GM23248 (cell line): ENCODE data around the gene SPATS2. TPM values are rescaled to one million over a fixed set of nuclear protein-coding genes. Genes with fewer than 3 reads are reported as not detected.

Experiments used
- DNase-seq: peaks from one replicate; pipeline ENCODE4 v3.0.0-alpha.2; 2015
- H2AFZ ChIP-seq: fragments of 200-600 bp; sonication (generic); 2 replicates; pipeline ENCODE4 v1.6.1; 2016; ENCODE audit warnings: antibody characterized with exemption
- H3F3A ChIP-seq: fragments of 200-600 bp; sonication (generic); 2 replicates; pipeline ENCODE4 v1.6.1; 2016; ENCODE audit warnings: mild to moderate bottlenecking, antibody characterized with exemption, mixed run types; ENCODE audit not compliant: insufficient read depth
- H3K27ac ChIP-seq: fragments of 200-600 bp; sonication (generic); 2 replicates; pipeline ENCODE4 v1.5.1; 2016; ENCODE audit warnings: mild to moderate bottlenecking
- H3K27me3 ChIP-seq: fragments of 200-600 bp; sonication (generic); replicated peaks from 2 replicates; pipeline ENCODE4 v1.6.1; 2016; ENCODE audit warnings: mild to moderate bottlenecking; ENCODE audit not compliant: insufficient read depth
- H3K36me3 ChIP-seq: fragments of 200-600 bp; sonication (generic); 2 replicates; pipeline ENCODE4 v1.6.1; 2016; ENCODE audit warnings: low read depth, mild to moderate bottlenecking
- H3K4me1 ChIP-seq: fragments of 200-600 bp; sonication (generic); 2 replicates; pipeline ENCODE4 v1.6.1; 2016; ENCODE audit warnings: mild to moderate bottlenecking; ENCODE audit not compliant: insufficient read depth
- H3K4me2 ChIP-seq: fragments of 200-600 bp; sonication (generic); one replicate; pipeline ENCODE4 v1.6.1; 2016; ENCODE audit warnings: mild to moderate bottlenecking; ENCODE audit not compliant: unreplicated experiment
- H3K4me3 ChIP-seq: fragments of 200-600 bp; sonication (generic); 2 replicates; pipeline ENCODE4 v1.5.1; 2016; ENCODE audit warnings: mild to moderate bottlenecking
- H3K79me2 ChIP-seq: fragments of 200-600 bp; sonication (generic); 2 replicates; pipeline ENCODE4 v1.6.1; 2016; ENCODE audit warnings: mild to moderate bottlenecking; ENCODE audit not compliant: insufficient read depth
- H3K9ac ChIP-seq: fragments of 200-600 bp; sonication (generic); 2 replicates; pipeline ENCODE4 v1.6.1; 2016; ENCODE audit warnings: mild to moderate bottlenecking
- H3K9me2 ChIP-seq: fragments of 200-600 bp; sonication (generic); 2 replicates; pipeline ENCODE4 v1.6.1; 2016; ENCODE audit warnings: mixed run types, mild to moderate bottlenecking, moderate library complexity; ENCODE audit not compliant: insufficient read depth
- H3K9me3 ChIP-seq: fragments of 200-600 bp; sonication (generic); one replicate; pipeline ENCODE4 v1.6.1; 2017; ENCODE audit warnings: low read depth
- H4K20me1 ChIP-seq: fragments of 200-600 bp; sonication (generic); 2 replicates; pipeline ENCODE4 v1.6.0; 2016; ENCODE audit not compliant: insufficient read depth
- EZH2 ChIP-seq: fragments of 200-600 bp; sonication (generic); IDR thresholded peaks from 2 replicates; pipeline ENCODE4 v1.6.1; 2018; ENCODE audit warnings: antibody characterized with exemption, mild to moderate bottlenecking; ENCODE audit not compliant: insufficient read depth, poor library complexity, severe bottlenecking
- EZH2phosphoT487 ChIP-seq: fragments of 200-600 bp; sonication (generic); IDR thresholded peaks from 2 replicates; pipeline ENCODE4 v1.6.1; 2018; ENCODE audit warnings: antibody characterized with exemption, moderate library complexity, mild to moderate bottlenecking, low read depth; ENCODE audit not compliant: insufficient read depth
- WGBS, 2 experiments: methylation state at CpG; one replicate each; pipeline ENCODE4 v1.1.6; 2015 to 2017; ENCODE audit warnings: low lambda C conversion rate in 2 of 2, low coverage in 1 of 2; ENCODE audit errors: missing lambda C conversion rate in 2 of 2; 5-methylcytosine and 5-hydroxymethylcytosine counted together
- in situ Hi-C: fragments of 300-500 bp; cut with MboI; formaldehyde crosslinking; loops from 2 replicates; pipeline ENCODE4 v1.15.0; 2020
- polyA plus RNA-seq: library from polyadenylated mRNA; unstranded; fragments of >200 nt; fragmentation: Nextera tagmentation; extraction: Ambion mirVana; gene quantifications from 2 replicates; pipeline ENCODE4 v1.2.1, GENCODE V29; 2016
- total RNA-seq: library from RNA; depleted of rRNA; stranded (reverse); fragments of >200 nt; shearing (Covaris generic); gene quantifications from 2 replicates; pipeline ENCODE4 v1.2.3, GENCODE V29; 2014

The SPATS2 gene
- total and polyA plus RNA-seq, 2 experiments from 2014 or later = 22.3 to 25.0 TPM

DNA sequence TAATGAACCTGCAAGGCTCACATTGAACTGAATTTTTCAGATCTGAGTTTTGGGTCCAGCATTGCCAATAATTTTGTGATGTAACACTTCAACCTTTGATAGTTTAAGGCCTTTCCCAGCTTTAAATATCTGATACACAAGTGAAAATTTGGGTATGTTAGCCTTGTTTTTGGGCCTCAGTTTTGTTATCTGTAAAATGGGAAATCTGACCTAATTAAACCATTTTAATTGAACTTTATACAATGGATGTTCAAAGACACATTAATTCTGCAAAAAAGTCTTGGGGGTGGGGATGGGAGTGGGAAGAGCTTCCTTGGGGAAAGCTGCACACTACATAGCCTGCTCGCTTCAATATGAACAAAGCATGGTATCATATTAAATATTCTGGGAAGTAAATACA, 5.2 kb upstream of the SPATS2 start:
- Histone ChIP-seq H3K36me3 (no peaks in the 10 kb centered on the region), H3K27me3 (no peaks in the 10 kb centered on the region), H3F3A (peaks cover 31% of the 10 kb centered on the region), H3K4me1 (peaks cover 28% of the 10 kb centered on the region), H3K27ac (no peak overlapping the region), H3K79me2 (peaks cover 5% of the 10 kb centered on the region; the same call in 1 of the 2 replicates), H3K9me3 (no peaks in the 10 kb centered on the region), H2AFZ (no peak overlapping the region), H3K4me2 (no peak overlapping the region), H3K9me2 (no peaks in the 10 kb centered on the region), H4K20me1 (no peaks in the 10 kb centered on the region), H3K9ac (no peak overlapping the region), H3K4me3 (no peak overlapping the region)
- in situ Hi-C loops = loop anchor here (10.0 kb wide), 1 partner anchor 143 kb away; no protein-coding TSS in a partner anchor
- DNase-seq = no peak
- WGBS, 2 experiments = 83 to 97% methylated on average over 1 of the region's 1 CpG
- TF ChIP-seq EZH2phosphoT487 = no peak
- TF ChIP-seq EZH2 = no peak

DNA sequence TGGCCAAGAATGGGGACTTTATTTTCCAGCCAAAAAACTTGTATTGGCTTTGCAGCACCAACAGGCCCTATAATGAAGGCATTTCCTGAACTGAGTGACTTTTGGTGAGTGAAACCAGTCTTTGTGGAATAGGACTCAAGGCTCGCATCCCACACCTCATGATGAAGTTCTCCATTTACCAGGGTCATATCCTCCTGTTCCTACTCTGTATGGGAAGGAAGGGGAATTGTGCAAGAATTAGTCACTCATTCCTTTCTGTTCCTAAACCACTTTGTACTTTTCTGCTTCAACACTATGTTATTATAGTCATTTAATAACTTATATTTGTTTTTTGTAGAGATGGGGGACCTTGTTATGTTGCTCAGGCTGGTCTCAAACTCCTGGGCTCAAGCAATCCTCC, 2.3 kb upstream of the SPATS2 start:
- peak; percentile 86 for DNase-seq
- Histone ChIP-seq H3K9ac (no peak overlapping the region), H3K4me2 (peak overlapping the region; percentile 15), H4K20me1 (no peaks in the 10 kb centered on the region), H3F3A (peaks cover 33% of the 10 kb centered on the region), H3K27ac (peak overlapping the region; percentile 43), H2AFZ (no peak overlapping the region; the same call in 1 of the 2 replicates), H3K9me2 (no peaks in the 10 kb centered on the region), H3K79me2 (peaks cover 29% of the 10 kb centered on the region), H3K4me3 (no peak overlapping the region; the same call in 1 of the 2 replicates), H3K36me3 (no peaks in the 10 kb centered on the region), H3K9me3 (no peaks in the 10 kb centered on the region), H3K4me1 (peaks cover 27% of the 10 kb centered on the region), H3K27me3 (no peaks in the 10 kb centered on the region)
- TF ChIP-seq EZH2phosphoT487 (no peak), EZH2 (no peak)
- in situ Hi-C loops = loop anchor here (10.0 kb wide), 1 partner anchor 140 kb away; no protein-coding TSS in a partner anchor
- 0 to 12% methylated on average over 1 of the region's 1 CpG for WGBS, 2 experiments

DNA sequence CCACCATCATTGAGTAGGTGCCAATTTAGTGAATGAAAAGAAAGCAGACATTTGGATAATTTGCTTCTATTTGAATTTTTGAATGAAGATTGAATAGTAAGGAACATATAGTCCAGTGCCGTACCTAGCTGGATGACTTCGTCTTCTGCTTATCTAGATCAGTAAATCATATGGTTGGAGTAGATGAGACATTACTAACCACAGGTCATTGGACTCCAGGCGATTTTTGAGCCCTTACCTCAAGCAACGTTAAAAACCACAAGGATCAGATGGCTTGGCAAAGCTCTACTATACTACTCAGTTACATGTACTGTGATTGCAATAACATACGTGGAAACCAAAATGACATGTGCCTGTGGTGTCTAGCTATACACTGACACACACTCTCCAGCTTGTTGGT, 1.7 kb upstream of the SPATS2 start:
- H3K4me3 ChIP-seq = peak overlapping the region; percentile 82; the same call in 1 of the 2 replicates
- H4K20me1 ChIP-seq = no peaks in the 10 kb centered on the region
- peaks cover 35% of the 10 kb centered on the region for H3K79me2 ChIP-seq
- peak overlapping the region; percentile 97 for H3K4me2 ChIP-seq
- peak overlapping the region; percentile 83 for H3K27ac ChIP-seq
- H3K9me3 ChIP-seq = no peaks in the 10 kb centered on the region
- H3K36me3 ChIP-seq = no peaks in the 10 kb centered on the region
- H3K9me2 ChIP-seq = no peaks in the 10 kb centered on the region
- H3K9ac ChIP-seq = peak overlapping the region; percentile 96
- in situ Hi-C loops = loop anchor here (10.0 kb wide), 1 partner anchor 139 kb away; no protein-coding TSS in a partner anchor
- 47 to 58% methylated on average over 5 of the region's 5 CpGs for WGBS, 2 experiments
- H3K4me1 ChIP-seq = peaks cover 27% of the 10 kb centered on the region
- no peaks in the 10 kb centered on the region for H3K27me3 ChIP-seq
- TF ChIP-seq EZH2 (no peak), EZH2phosphoT487 (no peak)
- peaks cover 33% of the 10 kb centered on the region for H3F3A ChIP-seq
- no peak overlapping the region; the same call in 1 of the 2 replicates for H2AFZ ChIP-seq
- peak; percentile 41 for DNase-seq

DNA sequence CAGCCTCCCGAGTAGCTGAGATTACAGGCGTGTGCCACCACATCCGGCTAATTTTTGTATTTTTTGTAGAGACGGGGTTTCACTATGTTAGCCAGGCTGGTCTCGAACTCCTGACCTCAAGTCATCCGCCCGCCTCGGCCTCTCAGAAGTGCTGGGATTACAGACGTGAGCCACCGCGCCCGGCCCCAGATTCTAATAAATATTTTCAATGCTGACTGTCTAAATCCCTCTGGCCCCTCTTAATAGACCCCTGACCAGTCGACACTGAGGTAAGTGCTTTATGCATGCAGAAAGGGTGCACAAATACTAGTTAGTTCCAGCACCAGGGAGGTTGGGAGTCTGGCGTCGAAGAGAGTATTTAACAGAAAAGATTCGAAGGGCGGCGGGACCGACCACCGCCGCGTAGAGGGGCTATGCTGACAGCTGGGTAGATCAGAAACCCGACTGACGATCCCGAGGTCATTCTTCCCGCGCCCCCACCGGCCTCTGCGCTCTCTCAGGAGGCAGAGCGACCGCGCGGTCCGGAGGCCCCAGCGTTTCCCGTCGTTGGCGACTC, 1.1 kb upstream of the SPATS2 start:
- peak overlapping the region; percentile 82 for H3K4me3 ChIP-seq
- H4K20me1 ChIP-seq = no peaks in the 10 kb centered on the region
- no peaks in the 10 kb centered on the region for H3K9me3 ChIP-seq
- DNase-seq = no peak
- no peak for TF ChIP-seq EZH2
- TF ChIP-seq EZH2phosphoT487 = no peak
- peak overlapping the region; percentile 96 for H3K9ac ChIP-seq
- 7% methylated on average over 38 of the region's 38 CpGs for WGBS, 2 experiments
- H3F3A ChIP-seq = peaks cover 33% of the 10 kb centered on the region
- H3K27me3 ChIP-seq = no peaks in the 10 kb centered on the region
- H3K9me2 ChIP-seq = no peaks in the 10 kb centered on the region
- H3K36me3 ChIP-seq = no peaks in the 10 kb centered on the region
- H3K4me1 ChIP-seq = peaks cover 27% of the 10 kb centered on the region
- H3K27ac ChIP-seq = peak overlapping the region; percentile 83
- in situ Hi-C loops = loop anchor here (10.0 kb wide), 1 partner anchor 139 kb away; no protein-coding TSS in a partner anchor
- H2AFZ ChIP-seq = peak overlapping the region; percentile 98
- peak overlapping the region; percentile 97 for H3K4me2 ChIP-seq
- H3K79me2 ChIP-seq = peaks cover 41% of the 10 kb centered on the region
